NAMALWA (cell line): ENCODE data around the gene IL18.
"Not testable (repeated sequence)": the region's sequence is repeated elsewhere in the genome, so short reads cannot be mapped to it uniquely, and the experiment has no call there.

Experiments
- DNase-seq: peaks from one replicate; pipeline ENCODE4 v3.0.0-alpha.2; 2015; ENCODE audit warnings: low spot score

Gene IL18

DNA sequence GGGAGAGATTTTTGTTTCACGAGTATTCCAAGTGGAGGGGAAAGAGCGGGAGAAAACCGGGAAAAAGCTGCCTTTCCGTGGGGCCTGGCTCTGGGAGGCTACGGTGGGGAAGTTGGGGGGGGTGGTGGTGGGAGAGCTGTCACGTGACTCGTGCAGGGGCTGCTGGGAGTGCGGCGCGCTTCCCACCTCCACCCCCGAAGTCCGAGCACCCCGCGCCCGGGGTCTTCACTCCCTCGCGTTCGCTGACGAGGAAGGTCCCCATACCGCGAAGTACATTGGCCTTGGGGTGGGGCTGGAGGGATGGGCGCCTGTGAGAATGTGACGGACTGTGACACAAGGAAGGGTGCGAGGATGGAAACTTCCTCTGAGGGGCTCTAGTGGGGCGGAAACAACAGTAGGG, 3.3 kb upstream of the IL18 start, which contains the start of gene TEX12:
TSS of gene TEX12 (plus strand) at position 228 of the 400 bp plus-strand sequence. CDS start 1,897 bp downstream, outside the sequence.
- DNase-seq = no peak

DNA sequence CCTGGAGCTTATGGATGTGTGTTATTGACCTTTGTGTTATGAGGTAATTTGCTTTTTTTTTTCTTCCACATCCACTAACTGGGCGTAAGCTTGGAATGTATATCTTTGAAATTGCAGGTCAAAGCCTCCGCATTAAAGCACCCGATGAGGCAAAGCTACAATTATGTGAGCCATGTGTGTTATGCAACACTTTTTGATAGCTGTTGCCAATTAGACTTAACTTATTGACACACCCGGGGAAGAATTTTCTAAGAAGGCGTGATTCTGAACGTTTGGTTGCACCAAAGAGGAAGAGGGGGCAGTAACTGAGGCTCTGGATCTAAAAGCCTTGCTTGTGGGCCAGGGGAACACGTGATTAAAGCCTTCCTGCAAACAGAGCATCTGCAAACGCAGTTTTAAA, 2.7 kb upstream of the IL18 start:
- DNase-seq = no peak

DNA sequence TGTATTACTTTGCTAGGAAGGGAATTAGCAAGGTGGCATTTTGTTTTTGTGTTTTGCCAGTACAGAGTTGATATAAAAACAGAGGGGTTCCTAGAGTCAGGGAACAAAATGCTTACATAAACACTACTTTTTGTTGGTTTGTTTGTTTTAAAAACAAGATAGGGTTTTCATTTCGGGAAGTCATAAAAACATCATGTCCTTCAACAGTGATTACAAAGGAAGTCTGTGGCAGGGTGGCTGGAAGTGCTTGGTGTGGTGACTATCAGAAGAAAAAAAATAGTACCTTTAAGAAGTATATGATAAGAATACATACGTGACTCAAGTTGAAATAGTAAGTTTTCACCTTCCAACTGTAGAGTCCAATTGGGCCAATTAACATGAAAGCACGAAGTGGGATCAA, 1.2 kb upstream of the IL18 start:
- no peak for DNase-seq

DNA sequence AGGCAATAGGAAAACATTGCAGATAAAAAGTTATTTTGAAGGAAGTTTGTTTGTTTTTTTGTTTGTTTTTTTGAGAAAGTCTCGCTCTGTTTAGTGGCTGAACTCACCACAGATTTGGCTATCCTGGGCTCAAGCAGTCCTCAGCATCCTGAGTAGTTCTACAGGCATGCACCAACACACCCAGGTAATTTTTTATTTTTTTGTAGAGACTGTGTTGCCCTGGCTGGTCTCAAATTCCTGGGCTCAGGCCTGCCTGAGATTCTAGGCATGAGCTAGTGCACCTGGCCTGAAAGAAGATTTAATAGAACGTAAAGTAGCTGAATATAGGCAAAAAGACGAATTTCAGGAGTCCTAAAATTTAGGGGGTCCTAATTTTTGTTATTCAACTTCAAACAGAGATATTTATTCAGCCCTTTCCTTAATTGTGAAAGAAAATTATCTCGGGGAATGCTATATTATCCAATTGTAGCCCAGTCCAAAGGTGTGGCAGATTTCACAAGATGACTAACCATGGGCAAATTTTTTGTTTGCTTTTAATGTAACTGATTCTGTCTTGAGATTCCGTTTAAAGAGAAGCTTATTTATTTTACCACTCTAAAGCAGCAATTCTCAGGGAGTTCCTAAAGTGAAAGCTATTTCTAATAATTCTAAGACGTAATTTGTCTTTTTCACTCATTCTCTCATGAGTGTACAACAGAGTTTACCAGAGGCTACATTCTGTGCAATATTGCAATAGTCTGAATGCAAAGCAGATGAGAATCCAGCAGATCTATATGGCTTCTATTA, 940 bp downstream of the IL18 start:
- no peak for DNase-seq

DNA sequence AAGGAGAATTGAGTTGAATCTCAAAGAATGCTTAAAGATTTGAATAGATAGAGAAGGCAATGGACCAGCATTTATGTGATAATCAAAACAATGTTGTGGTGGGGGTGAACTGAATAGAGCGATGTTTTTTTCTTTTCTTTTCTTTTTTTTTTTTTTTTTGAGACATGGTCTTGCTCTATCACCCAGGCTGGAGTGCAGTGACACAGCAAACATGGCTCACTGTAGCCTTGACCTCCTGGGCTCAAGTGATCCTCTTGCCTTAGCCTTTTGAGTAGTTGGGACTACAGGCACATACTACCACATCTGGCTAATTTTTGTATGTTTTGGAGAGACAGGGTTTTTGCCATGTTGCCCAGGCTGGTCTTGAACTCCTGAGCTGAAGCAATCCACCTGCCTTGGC, 1.7 kb downstream of the IL18 start:
- not testable (repeated sequence) for DNase-seq

DNA sequence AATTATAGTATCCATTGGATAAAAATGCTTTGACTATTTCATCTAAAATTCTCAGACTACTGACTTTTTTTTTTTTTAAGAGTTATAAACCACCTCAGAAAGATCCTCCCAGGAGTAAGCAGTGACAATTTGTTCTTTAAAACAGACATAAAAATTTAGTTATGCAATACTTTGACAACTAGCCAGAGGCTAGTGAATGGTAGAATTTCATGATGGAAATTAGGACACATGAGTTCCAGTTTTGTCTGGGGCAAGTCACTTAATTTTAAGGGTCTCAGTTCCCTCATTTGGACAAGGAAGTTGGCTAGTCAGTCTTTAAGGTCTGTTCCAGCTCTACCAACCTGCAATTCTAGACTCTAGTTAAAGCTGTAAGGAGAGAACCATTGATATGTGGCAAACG, 2.9 kb downstream of the IL18 start:
- no peak for DNase-seq

DNA sequence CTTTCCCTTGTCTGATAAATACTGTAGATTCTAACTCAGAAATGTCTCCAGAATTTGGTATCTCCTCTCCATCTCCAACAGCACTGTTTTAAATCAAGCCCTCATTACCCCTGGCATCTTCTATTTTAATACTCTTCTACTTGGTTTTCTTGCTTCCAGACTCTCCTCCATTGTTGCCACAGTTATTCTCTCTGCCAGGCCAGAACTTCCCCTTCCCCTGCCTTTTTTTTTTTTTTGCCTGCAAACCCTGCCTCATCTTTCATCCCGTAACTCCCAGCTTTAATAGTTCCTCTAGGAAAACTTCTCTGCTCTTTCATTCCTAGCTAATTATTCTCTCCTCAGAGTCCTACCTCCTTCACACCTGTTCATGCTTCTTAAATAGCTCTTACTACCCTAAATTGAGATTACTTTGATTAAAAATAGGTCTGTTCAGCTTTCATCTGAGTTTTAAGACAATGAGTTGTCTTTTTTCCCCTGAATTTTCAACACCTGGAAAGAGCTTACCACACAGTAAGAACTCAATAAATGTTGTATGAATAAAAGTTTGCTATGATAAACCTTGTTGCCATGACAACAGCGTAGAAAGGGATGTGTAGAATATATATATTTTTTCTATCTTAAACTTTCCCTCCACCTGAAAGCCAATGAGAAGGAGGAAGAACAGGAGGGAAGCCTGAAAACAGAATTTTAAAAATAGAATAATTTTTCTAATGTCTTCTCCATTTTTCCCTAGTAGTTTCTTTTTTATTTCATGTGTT, 3.6 kb downstream of the IL18 start:
- DNase-seq = no peak

DNA sequence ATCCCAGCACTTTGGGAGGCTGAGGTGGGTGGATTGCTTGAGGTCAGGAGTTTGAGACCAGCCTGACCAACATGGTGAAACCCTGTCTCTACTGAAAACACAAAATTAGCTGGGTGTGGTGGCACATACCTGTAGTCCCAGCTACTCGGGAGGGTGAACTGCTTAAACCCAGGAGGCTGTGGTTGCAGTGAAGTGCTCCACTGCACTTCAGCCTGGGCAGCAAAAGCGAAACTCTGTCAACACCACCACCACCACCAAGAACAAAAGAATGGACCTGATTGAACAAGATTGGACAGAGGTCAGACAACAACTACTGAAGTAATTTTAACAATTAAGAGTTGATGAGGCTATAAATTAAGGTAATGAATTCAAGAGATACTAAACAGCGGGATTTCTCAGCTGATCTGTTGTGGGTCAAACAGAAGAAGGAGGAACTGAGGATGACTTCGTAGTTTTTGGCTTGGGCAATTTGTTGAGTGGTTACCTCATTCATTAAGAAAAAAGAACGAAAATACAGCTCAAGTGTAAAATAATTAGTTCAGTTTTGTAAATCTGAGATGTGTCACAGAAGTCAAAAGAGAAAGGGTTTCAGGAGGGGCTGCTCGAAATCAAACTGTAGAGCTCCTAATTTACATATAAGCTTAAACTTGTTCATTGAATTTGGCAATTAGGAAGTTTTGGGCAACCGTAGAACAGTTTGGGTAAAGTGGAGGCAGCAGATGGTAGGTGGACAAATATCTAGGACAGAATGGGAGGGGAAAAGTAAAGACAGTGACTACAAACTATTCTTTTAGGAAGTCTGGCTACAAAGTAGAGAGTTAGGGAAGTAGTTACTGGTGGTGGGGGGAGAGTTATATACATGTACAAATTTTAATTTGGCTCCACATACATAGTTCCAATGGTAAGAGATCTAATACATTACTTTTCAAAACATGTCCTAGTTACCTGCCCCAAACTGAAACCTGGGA, 4.5 kb downstream of the IL18 start:
- DNase-seq = no peak

DNA sequence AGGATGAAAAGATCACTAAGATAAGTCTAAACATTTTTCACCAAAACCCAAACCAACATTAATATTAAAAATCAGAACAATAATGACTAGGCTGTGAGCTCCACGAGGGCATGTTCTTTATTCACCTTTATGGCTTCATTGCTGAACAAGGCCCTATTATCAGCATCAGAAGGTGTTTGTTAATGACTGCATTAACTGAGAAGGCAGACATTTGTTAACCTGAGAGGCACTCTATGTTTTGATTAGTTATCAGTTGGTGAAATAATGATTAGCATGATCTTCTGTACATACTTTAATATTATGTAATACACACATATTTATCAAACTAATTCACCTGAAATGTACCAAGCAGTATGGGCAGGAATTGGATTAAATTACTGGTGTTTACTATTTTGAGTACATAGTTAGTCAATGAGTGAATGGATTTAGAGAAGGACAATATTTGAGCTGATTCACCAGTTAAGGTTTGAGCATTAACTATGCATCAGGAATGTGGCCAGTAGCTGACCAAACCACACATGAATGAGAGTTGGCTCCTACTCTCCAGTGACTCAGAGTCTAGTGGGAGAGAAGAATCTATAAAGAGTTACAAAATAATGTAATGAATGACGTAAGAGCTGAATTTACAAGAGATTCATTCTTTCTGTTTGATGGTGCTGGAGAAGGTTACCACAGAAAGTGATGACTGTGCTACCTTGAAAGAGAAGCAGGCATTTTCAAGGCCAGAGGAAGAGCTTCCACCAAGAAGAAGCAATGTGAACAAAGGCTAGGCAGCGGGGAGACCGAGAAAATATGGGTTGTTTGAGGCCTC, 6.7 kb downstream of the IL18 start:
- no peak for DNase-seq

DNA sequence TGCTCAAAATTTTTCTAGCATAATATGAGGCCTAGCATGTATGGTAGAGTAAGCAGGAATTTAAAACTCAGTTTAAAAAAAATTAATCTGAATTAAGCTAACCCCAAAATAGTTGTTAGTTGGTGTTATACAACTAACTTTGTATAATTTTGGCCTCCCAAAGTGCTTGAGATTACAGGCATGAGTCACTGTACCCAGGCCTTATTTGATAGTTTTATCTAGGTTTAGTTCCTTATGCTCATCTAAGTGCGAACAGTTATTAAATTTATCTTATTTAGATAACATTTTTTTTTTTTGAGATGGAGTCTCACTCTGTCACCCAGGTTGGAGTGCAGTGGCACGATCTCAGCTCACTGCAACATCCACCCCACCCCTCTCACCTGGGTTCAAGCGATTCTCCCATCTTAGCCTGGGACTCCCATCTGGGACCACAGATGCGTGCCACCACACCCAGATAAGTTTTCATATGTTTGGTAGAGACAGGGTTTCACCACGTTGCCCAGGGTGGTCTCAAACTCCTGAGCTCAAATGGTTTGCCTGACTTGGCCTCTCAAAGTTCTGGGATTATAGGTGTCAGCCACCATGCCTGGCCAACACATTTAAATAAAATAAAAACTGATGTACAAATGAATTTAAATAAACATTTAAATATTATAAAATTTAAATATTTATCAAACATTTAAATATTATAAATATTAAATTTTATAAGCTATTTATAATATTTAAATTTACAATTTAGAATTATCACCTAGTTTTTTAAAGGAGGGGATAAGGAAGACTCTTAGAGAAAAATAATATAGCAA, 7.5 kb downstream of the IL18 start:
- no peak for DNase-seq

DNA sequence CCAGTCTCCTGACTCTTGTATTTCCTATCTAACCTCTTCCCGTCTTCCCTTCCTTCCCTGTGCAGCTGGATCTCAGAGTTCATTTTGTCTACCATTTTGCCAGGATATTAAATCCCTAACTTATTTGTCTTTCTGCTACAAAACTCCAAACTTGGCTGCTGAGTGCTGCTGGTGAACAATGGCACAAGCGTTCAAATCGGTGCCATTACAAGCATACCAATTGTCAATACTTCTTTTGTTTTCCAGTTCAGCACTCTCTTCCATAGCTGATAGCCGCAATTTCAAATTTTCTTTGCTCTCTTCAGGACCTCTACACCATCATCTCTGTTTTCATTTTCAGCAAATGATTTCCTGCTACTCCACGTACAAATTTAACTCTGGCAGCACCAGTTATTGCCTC, 13.4 kb downstream of the IL18 start:
- no peak for DNase-seq

DNA sequence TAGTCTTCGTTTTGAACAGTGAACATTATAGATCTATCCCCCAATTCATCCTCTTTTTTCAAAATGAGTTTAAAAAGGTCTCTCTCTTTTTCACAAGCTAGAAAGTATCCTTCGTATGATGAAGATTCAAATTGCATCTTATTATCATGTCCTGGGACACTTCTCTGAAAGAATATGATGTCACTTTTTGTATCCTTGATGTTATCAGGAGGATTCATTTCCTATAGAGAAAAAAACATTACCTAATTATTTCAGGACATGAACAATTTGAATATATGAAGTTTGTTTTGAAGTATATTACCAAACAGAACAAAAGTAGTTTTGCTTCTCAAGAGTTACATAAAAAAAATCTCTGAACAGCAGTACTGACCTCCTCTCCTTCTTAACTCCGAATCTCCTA, 20.3 kb downstream of the IL18 start:
- no peak for DNase-seq

DNA sequence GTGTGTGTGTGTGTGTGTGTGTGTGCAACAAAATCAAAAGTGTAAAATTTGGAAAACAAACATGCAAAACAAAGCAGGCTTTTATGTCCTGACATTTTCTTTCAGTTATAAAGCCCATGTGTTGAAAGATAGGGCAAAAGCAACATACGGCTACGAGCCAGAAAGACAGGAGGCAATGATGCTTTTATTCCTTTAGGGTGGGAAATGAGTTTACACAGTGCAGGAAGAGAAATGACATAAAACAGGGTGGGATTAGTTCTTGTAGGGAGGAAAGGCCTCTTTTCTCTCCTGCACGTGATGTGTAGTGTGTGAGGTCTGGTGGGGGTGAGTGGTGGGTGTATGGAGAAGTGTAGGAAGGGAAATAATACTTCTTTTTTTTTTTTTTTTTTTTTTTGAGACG, 29.4 kb downstream of the IL18 start:
- no peak for DNase-seq

DNA sequence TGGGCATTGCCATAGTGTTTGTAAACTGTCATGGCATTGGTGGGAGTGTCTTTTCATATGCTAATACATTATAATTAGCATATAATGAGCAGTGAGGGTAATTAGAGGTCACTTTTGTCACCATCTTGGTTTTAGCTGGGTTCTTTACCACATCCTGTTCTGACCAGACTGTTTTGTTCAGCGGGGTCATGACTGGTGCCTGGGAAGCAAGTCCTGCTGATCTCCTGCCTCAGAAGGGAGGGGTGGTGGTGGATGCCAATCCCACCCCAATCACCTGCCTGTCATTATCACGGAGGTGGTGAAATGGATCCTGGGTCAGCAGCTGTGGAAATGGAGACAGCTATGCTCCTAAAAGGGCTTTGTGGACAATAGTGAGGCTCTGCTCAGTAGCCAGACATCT, 31.2 kb downstream of the IL18 start:
- no peak for DNase-seq

DNA sequence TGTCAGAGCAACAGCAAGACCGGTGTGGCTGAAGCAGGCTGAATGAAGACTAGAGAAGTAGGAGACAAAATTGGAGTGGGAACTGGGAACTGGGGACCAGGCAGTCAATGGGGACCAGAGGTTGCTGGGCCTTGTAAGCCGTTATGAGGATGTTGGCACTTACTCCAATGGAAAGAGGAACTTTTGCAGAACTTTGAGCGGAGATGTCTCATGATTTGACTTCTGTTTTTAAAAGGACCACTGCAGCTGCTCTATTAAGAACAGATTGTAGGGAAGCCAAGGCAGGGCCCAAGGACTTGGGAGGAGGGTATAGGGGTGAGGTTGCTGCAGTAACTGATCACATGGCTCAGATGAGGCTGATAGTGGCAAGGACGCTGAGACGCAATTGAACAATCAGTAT, 34.2 kb downstream of the IL18 start:
- DNase-seq = no peak

DNA sequence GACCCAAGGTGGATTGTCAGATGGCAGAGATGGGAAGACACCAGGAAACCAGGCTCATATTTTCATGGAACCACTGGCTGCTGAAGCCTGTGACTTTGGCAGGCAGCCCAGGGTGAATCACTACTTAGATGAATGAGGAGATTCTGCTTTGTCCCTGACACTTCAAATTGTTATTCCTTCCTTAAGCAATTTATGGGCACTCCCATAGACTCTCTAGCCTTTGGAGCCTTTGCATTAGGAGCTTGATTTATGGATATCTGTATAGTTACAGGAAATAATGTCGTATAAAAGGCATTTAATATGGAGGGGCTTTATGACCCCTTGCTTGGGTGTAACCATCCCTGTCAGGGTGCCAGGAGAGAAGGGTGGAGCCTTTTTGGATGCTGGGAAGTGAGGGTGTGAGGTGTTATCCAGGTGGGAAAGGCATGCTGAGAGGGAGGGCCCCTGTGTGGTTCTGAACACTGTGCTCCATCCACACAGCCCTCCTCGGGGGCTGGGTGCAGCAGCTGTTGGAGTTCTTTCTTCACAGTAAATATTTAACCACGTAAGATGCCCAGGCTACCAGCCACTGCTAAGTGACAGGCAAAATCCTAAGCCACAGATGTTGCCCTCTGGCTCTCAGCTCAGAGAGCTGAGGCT, 35.3 kb downstream of the IL18 start:
- no peak for DNase-seq

DNA sequence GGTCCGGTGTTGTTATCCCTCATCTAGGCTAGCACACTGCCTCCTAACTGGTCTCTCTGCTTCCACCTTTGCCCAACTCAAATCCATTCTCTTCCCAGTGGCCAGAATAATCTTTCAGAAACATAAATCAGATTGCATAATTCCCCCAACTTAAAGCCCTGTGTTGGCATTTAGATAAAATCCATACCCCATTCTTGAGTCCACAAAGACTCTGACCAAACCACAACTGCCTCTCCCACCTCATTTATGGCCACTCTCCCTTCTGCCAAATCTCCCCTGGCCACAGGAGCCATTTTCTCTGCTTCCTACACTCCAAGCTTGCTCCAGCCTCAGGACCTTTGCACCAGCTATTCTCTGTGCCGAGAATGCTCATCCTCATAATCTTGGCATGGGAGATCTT, 36.8 kb downstream of the IL18 start:
- no peak for DNase-seq

DNA sequence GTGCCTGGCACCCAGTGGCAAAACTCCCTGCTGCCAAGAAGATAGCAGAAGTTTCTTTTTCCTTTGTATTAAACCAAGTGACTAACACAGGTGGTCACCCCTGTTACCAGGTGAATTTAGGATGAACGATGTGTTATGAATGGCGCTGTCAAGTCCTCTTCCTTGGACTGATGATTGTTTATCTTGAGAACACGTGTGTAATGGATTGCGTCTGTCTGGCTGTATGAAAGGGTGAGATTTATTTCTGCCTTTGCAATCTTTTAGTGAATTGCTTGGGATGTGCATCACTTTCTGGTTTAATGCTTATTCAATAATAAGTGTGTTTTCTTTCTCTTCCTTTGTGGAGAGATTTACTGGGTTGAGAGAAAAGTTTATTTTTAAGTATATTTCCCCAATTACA, 40.8 kb downstream of the IL18 start:
- no peak for DNase-seq

DNA sequence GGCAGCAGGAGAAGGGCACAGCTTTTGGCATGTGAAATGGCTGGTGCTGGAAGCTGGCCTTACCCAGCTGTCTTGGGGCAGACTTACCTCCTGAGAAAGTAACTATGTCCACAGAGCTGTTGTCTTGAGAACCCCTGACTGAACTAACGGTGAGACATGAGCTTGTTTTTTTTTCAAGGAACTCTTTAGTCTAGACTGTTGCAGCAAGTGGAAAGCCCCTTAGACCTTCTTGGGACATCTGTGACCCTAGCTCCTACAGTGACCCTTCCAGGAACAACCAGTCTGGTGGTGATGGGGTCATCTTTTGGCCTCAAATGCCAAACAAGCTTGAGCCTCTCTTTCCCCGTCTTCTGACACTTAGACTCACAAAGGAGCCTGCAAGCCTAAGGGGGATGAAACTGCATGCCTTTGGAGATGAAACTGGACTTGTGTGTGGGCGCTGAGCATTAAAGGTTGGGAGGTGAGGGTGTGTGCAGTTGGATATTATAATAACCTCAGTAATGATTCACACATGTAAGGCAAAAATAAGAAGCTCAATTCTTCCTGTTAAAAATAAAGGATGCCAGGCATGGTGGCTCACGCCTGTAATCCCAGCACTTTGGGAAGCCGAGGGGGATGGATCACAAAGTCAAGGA, 41.8 kb downstream of the IL18 start:
- no peak for DNase-seq

DNA sequence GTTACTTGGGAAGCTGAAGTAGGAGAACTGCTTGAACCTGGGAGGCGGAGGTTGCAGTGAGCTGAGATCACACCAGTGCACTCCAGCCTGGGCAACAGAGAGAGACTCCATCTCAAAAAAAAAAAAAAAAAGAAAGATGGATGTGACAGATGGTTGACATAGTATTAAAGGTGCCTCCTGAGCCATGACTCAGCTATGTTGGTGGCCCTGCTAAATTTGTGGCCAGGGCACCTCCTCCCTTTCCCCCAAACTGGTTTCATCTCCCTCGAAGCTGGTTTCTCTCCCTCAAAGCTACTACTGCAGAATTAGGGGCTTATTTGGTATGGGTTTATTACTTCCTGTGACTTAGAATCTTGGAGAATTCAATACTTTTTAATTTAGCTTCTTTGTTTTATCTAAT, 45.7 kb downstream of the IL18 start:
- DNase-seq = no peak
